Neutrophil (primary cell): Measurements from ENCODE around the gene PLA2G4D.

Experiments
- H3K27ac ChIP-seq: fragments of 200-600 bp; sonication (generic); 2 replicates; pipeline ENCODE4 v1.5.1; 2016; ENCODE audit warnings: mild to moderate bottlenecking, moderate library complexity
- H3K27me3 ChIP-seq: fragments of 200-600 bp; sonication (generic); 2 replicates; pipeline ENCODE4 v1.6.0; 2016; ENCODE audit warnings: mild to moderate bottlenecking
- H3K36me3 ChIP-seq: fragments of 200-600 bp; sonication (generic); 2 replicates; pipeline ENCODE4 v1.5.1; 2017
- H3K4me1 ChIP-seq, 2 experiments: fragments of 200-600 bp in 1 of 2; sonication (generic) in 1 of 2; 1 replicate in 1 of 2; 2 replicates in 1 of 2; pipeline versions ENCODE4 v1.5.1 to v1.6.1; 2013 to 2016; ENCODE audit warnings: low read depth in 1 of 2, low read length in 1 of 2, mild to moderate bottlenecking in 1 of 2, moderate library complexity in 1 of 2; ENCODE audit not compliant: control insufficient read depth in 1 of 2, insufficient read depth in 1 of 2
- H3K4me3 ChIP-seq, 2 experiments: fragments of 200-600 bp in 1 of 2; sonication (generic) in 1 of 2; 1 replicate in 1 of 2; 2 replicates in 1 of 2; pipeline ENCODE4 v1.5.1; 2013 to 2016; ENCODE audit warnings: low read depth in 1 of 2, low read length in 1 of 2, mild to moderate bottlenecking in 1 of 2, moderate library complexity in 1 of 2
- H3K9me3 ChIP-seq: fragments of 200-600 bp; sonication (generic); 2 replicates; pipeline ENCODE4 v1.5.1; 2016
- CTCF ChIP-seq: fragments of 200-600 bp; sonication (generic); IDR thresholded peaks from 2 replicates; pipeline ENCODE4 v1.5.1; 2016; ENCODE audit warnings: antibody characterized with exemption

PLA2G4D gene

DNA sequence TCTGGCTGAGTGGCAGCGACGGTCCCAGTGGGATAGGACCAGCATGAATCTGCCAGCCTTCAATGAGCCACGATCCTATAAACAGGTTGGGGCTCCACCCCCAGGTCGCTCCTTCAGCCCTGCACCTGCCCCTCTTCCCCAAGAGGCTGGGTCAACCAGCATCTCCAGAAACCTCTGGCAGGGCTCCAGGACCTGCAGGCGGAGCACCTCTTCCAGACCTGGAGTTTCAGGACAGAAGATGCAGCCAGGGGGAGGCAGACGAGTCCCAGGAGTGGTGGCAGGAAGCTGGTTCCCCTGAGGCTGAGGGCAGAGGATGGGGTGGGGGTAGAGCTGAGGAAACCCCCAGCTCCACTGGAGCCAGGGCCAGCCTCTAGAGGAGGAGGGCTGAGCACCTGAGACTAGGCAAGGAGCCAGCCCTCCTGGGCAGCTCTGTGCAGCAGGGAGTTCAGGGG is at the start of gene PLA2G4D:
Gene PLA2G4D, minus strand, starts transcription at position 51 of the 452 bp plus-strand sequence. CDS start 103 bp downstream, outside the sequence.
- Histone ChIP-seq H3K4me3 (no peak within 1 kb of the TSS), H3K27ac (no peak within 1 kb of the TSS), H3K27me3 (no peaks in the 10 kb centered on the region), H3K9me3 (no peaks in the 10 kb centered on the region), H3K4me1 (peaks cover under 1 to 3% of the 10 kb centered on the region in 2 experiments), H3K36me3 (no peaks in the 10 kb centered on the region)
- TF ChIP-seq CTCF = no peak

GRCh38 chr15:42143356-42143755 is 49.0 kb upstream of the PLA2G4D start:
- no peaks in the 10 kb centered on the region for H3K27me3 ChIP-seq

GRCh38 chr15:42141795-42142667 is 47.7 kb upstream of the PLA2G4D start:
- no peak for TF ChIP-seq CTCF
- H3K27me3 ChIP-seq = no peaks in the 10 kb centered on the region
- no peaks in the 10 kb centered on the region for H3K36me3 ChIP-seq
- H3K4me3 ChIP-seq = no peak overlapping the region
- H3K27ac ChIP-seq = no peak overlapping the region
- no peaks in the 10 kb centered on the region for H3K4me1 ChIP-seq
- no peaks in the 10 kb centered on the region for H3K9me3 ChIP-seq

More at GRCh38 chr15:42143356-42143755, 49.0 kb upstream of the PLA2G4D start:
- Histone ChIP-seq H3K4me3 (no peak overlapping the region), H3K9me3 (no peaks in the 10 kb centered on the region), H3K4me1 (no peaks in the 10 kb centered on the region), H3K27ac (no peak overlapping the region), H3K36me3 (no peaks in the 10 kb centered on the region)
- no peak for TF ChIP-seq CTCF

DNA sequence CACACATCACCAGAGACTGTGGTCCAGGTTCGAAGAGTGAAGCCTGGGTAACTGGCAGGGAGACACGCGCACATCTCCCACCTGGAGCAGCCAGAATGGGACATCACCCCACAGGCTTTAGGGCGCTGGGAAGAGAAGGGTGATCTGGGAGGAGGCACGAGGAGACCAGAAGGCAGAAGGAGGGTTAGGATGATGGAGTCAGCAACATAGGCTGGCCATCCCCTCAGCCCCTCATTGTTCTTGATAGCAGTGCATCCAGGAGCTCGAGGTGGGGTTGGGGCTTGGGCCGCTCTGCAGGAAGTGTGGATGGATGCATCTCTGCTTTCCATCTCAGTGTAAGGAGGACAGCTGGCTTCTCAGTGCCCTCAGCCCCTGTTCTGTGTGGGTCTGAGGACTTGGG is 46.9 kb upstream of the PLA2G4D start:
- TF ChIP-seq CTCF = no peak
- Histone ChIP-seq H3K27me3 (no peaks in the 10 kb centered on the region), H3K27ac (no peak overlapping the region), H3K4me1 (no peaks in the 10 kb centered on the region), H3K36me3 (no peaks in the 10 kb centered on the region), H3K9me3 (no peaks in the 10 kb centered on the region), H3K4me3 (no peak overlapping the region)

DNA sequence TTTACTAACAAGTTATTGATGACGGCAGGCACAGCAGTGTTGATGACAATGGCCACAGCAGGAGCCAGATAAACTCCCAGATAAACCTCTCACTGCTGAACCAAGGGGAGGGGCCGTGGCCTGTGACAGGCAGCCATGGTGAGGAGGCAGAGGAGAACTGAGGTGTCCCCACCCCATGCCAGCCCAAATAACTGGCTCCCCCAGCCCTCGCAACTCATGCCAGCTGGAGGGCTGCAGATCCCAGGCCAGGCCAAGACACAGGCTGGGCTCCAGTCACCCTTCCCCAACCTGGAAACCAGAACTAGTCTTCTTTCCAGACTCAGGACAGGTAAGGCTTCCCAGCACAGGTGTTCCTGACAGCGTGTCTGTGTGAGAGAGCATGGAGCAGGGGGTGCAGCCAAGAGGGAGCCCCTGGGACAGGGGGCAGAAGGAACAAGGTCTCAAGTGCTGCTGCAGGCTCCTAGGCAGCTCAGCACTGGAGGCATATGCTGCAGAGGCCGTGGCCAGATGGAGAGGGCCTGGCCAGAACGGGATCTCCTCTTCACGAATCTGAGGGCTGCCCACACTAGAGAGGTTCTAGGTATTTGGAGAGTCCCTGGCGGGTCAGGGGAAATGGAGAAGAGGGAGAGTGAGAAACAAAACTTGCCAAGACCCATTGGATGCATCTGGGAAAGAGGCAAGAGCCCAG is 46.2 kb upstream of the PLA2G4D start:
- no peak for TF ChIP-seq CTCF
- H3K9me3 ChIP-seq = no peaks in the 10 kb centered on the region
- H3K27ac ChIP-seq = no peak overlapping the region
- H3K36me3 ChIP-seq = no peaks in the 10 kb centered on the region
- no peaks in the 10 kb centered on the region for H3K27me3 ChIP-seq
- no peaks in the 10 kb centered on the region for H3K4me1 ChIP-seq
- H3K4me3 ChIP-seq = no peak overlapping the region
